Stimulated activated CD8-positive, alpha-beta memory T cell treated with anti-CD3 and anti-CD28 coated beads, Interleukin-15, amount 100 ng/mL, for 24 hours (primary cell): ENCODE measurements around the gene KRTAP4-16.
"Not testable (repeated sequence)": the region's sequence is repeated elsewhere in the genome, so short reads cannot be mapped to it uniquely, and the experiment has no call there.

Experiments used
- DNase-seq: peaks from one replicate; pipeline ENCODE4 v3.0.0-alpha.2; 2020; ENCODE audit warnings: low read depth

KRTAP4-16 gene

DNA sequence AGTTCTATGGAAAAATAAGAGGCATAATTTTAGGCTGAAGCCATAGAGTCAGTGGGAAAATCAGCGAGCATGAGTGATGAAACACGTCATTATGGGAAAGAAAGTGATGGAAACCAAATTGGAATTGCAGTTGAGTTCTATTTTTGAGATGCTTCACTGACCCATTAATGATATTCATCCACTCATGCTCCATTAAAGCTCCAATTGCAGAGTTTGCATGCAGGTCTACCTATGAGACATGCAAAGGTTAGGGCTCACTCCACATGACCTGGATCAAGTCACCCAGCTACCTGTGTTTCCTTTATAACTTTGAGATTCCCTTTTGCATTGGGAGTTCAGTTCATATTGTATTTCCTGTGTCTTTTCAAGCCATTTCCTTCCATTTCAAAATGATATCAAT is 28.3 kb downstream of the KRTAP4-16 start:
- DNase-seq: no peak

DNA sequence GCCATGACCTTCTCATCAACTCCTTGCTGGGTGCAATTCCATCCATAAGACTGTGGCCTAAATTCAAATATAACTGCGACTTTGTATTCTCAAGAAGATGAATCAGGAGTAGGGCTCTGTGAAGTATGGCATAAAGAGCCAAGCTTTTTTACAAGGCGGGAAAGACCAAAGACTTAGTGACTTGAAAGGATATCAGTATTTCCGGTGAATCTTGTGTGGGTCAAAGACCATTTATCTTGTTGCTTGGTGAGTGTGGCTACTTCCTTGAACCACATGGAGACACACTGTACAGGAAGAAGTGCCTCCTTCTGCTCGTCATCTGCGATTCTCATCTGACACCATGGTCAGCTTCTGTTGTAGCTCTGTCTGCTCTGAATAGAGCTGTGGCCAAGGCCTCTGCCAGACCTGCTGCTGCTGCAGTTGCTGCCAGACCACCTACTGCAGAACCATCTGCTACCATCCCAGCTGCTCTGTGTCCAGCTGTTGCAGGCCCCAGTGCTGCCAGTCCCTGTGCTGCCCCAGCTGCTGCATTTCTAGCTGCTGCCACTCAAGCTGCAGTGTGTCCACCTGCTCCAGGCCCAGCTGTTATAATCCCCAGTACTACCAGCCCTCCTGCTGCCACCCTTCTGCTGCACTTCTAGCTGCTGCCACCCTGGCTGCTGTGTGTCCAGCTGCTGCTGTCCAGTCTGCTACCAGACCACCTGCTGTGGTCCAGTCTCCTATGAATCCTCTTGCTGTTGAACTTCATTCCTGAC is 30.2 kb downstream of the KRTAP4-16 start:
- no peak for DNase-seq

DNA sequence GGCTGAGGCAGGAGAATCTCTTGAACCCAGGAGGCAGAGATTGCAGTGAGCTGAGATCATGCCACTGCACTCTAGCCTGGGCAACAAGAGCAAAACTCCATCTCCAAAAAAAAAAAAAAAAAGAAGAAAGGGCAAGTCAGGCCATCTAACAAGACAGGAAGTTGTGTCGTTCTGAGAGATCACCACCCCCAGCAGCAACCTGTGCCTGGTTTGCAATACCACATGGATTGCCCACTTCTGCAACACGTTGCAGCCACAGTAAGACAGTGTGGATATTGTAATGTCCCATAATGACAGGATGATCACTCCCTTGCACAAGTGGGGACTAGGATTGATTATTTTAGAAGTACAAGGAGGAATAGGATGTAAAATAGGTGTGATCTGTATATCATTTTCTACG is 33.0 kb downstream of the KRTAP4-16 start:
- no peak for DNase-seq

DNA sequence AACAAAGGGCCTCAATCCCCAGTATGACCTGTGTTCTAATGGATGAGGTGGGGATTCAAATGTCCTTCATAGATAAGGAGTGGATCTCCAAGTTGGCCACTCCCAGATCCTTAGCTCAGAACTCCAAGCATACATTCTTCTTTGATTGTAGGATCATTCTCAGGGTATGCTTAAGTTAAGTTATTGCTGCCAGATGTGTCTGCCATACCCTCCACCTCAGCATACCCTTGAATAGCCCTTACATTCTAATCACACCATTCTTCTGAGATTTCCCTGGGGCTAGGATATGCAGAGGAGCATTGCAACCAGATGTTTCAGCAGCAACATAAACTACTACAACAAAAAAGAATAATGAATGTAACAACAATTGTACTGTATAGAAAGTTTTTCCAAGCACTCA is 34.7 kb downstream of the KRTAP4-16 start:
- no peak for DNase-seq

DNA sequence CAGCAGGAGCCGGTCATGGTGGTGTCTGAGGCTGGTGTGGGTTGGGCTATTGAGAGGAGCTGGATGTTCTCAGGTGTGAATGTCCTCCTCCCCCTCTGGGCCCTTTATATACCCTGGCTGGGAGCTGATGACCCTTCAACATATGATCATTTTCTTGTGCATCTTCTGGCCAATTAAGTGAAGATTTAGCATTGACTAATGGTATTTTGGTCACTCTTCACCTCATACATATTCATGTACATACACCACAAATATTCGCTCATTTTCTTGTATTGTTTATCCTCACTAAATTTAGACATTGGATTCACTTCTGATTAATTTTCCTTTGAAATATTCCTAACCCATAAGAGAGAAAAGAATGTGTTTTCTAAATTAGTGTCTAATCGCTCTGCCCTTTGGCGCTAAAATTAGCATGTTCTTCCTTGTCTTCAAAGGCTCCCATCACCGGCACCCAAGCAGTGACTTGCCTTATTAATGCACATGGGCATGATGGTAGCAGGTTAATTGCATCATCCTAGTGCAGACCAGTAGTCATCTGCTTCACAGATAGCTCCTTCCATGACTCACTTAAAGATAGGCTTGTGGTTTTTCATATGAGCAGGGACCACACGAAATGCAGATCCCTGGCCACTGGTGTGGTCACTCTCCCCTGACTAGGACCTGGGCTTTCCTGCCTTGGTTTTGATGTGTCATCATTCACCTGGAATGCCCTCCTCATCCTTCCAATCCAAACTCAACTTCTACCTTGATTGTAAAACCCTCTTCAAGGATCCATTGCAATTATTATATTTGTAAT is 36.0 kb downstream of the KRTAP4-16 start, which contains the start of gene KRTAP2-4:
Gene KRTAP2-4 (minus strand): TSS at position 51 of the 796 bp plus-strand sequence. CDS start 34 bp downstream, at position 17.
- DNase-seq: no peak

DNA sequence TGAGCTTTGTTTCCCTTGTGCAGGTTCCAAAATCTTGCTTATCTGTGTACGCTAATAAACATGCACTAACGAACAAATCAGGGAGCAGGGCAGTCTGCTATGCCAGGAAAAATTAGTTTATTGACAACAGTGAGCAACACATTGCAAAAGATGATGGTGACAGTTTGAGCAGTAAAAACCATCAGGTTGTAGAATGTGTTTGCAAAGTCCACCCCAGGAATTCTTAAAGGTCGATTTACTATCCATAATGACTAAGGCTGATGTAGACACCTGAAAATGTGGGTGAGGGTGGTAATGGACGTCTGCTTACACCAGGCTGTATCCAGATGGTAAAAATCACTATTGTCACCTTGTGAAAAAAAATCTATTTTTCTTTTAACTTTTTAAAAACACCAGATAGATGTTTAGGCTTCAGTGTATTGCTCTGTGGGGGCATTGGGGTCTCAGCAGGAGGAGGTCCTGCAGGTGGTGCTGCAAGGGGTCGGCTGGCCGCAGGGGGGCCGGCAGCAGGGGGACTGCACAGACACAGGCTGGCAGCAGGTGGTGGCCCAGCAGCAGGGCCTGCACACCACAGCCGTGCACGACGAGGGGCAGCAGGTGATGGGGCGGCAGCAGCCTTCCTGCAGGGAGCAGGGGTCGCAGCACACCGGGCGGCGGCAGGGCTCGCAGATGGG is 36.9 kb downstream of the KRTAP4-16 start:
- DNase-seq: not testable (repeated sequence)

DNA sequence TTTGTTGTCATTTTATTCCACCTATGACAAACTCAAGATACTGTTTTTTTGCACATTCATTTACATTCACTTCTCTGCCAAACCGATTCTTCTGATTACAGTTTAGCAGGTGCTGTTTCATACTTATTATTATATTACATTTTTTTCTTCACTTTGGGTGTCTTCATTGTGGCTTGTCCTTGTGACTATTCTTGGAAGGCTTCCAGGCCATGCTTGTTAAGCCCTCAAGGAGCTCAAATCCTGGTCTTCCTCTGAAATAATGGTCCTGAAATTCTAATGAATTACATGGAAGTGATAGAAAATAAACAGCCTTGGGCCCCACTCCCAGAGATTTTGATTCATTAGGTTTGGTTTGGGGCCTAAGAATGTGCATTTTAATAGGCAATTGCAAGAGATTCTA is 37.7 kb downstream of the KRTAP4-16 start:
- no peak for DNase-seq

DNA sequence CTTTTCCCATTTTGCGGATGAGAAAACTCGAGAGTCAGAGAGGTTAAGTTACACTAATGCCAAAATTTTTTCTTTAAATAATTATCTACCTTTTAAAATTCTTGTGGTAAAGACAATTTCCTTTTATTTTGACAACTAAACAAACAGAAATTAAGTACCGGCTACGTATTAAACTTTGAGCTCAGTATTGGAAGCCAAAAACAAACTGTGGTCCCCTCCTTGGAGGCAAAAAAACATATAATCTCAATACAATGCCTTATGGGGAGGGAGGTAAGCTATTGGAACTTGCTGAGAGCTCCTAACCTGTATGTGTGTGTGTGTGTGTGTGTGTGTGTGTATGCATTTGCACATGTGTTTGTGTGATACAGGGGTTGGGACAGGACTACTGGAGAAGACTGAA is 38.6 kb downstream of the KRTAP4-16 start:
- no peak for DNase-seq

DNA sequence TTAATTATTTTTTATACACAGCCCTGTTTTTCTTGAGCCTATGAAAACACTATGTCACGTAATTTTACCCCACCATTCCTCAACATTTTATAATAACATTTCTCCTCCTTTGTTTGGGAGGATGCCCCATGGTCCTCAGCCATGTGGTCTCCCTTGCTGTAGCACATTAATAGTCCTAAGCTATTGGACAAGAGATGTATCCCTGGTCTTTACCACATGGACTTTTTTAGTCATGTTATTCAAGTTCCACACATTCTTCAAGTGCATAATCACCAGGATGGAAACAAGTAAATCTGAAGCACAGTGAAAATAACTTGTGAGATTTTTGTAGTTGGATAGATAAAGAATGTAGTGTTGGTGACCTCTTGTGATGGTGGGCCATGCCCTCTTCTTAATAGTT is 40.0 kb downstream of the KRTAP4-16 start:
- no peak for DNase-seq

DNA sequence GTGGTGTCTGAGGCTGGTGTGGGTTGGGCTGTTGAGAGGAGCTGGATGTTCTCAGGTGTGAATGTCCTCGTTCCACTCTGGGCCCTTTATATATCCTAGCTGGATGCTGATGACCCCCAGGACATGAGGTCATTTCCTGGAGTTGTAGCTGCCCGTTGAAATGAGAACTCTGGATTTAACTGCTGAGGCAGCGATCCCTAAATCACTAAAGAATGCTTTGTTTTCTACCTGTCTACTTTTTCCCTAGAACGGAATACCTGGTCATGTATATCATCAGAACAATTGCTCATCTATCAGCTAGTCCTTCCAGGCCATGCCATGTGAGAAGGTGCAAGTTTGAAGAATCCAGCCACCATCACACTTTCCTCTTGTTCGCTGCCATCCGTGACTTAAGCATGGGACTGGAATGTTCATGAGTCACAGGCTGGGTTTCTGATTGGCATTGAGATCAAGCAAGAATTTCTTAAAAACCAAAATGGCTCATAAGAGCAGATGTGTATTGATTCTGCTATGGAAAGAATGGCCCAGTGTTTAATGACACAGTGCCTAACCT is 41.9 kb downstream of the KRTAP4-16 start, which contains the start of gene KRTAP2-3:
Gene KRTAP2-3 (minus strand): TSS at position 63 of the 553 bp plus-strand sequence. CDS start 64 bp downstream, outside the sequence.
- no peak for DNase-seq

DNA sequence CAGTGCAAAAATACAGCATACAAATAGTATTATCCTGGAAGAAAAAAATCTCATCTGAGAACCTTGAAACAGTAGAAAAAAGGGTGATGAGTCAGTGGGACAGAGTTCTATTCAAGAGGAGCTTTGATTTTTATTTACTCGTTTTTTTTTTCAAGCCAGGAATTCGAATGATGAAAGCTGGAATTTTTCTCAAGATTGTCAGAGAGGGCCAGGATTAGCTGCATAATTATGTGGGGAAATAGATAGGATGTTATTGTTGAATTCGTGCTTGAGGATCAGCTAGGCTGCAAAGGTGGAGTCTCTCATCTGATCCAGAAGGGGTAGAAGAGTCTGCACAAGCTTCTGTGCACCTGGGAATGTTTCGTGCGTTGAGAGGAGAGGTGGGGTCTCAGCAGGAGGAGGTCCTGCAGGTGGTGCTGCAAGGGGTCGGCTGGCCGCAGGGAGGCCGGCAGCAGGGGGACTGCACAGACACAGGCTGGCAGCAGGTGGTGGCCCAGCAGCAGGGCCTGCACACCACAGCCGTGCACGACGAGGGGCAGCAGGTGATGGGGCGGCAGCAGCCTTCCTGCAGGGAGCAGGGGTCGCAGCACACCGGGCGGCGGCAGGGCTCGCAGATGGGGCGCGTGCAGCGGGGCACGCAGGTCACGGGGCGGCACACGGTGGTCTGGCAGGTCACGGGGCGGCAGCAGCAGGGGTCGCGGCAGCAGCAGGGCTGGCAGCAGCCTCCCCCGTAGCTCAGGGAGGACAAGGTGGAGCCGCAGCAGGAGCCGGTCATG is 42.5 kb downstream of the KRTAP4-16 start:
- not testable (repeated sequence) for DNase-seq

DNA sequence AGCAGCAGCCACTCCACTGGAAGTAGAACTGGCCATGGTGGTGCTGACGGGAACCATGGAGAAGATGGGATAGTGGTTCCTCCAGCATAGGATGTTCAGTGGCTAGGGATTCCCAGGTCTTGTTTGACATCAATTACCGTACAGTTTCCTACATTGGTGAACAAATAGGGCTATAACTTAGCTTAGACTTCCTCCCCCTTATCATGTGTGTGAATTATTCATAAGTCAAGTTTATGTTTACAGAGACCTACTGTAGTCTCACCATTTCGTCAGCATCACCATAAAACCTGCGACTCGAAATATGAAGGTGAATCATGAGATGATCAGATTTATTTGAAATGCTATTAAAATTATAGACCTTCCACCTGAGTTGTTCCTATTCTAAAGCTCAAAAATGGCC is 43.3 kb downstream of the KRTAP4-16 start:
- DNase-seq: no peak

DNA sequence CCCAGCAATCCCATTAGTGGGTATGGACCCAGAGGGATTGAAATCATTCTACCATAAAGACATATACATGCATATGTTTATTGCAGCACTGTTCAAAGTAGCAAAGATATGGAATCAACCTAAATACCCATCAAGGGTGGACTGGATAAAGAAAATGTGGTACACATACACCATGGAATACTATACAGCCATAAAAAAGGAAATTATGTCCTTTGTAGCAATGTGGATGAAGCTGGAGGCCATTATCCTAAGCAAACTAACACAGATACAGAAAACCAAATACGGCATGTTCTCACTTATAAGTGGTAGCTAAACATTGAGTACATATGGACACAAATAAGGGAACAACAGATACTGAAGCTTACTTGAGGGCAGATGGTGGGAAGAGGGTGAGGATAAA is 44.5 kb downstream of the KRTAP4-16 start:
- DNase-seq: no peak

DNA sequence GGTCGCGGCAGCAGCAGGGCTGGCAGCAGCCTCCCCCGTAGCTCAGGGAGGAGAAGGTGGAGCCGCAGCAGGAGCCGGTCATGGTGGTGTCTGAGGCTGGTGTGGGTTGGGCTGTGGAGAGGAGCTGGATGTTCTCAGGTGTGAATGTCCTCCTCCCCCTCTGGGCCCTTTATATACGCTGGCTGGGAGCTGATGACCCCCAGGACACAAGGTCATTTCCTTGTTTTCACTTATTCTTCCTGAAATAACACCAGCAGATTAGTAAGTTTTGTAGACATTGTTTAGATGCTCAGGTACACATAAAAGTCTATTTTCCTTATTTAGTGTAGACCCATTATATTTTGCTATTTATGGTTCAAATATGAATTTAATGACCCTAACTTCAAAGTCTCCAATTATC is 46.9 kb downstream of the KRTAP4-16 start, which contains the start of gene KRTAP2-2:
Gene KRTAP2-2 (minus strand): TSS at position 101 of the 400 bp plus-strand sequence. CDS start 19 bp downstream, at position 82.
- not testable (repeated sequence) for DNase-seq

DNA sequence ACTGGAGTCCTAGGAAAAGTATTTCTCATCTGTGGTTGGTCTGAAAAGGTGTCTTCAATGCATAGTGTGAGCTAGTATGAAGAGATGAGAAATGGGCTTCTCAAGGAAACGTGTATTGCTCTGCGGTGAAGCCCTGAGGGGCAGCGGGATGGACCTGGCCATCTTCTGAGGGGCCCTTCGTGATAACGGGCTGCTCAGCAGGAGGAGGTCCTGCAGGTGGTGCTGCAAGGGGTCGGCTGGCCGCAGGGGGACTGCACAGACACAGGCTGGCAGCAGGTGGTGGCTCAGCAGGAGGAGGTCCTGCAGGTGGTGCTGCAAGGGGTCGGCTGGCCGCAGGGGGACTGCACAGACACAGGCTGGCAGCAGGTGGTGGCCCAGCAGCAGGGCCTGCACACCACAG is 47.5 kb downstream of the KRTAP4-16 start:
- DNase-seq: not testable (repeated sequence)

DNA sequence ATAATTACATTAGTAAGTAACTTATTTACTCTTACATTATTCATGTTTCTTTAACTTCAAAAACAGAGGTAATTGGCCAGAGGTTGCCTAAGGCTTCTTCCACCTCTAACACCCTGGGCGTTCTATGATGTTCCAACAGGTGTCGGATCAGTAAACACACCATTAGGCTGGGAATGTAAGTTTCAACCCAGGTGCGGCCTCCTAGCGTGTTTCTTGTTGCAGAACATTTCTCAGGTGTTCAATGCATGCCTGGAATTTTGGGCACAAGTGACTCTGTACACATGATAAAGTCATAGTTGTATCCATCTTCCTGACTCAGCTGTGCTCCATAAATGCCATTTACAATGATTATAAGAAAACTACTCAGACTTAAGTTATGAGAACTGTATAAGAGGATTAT is 48.0 kb downstream of the KRTAP4-16 start:
- DNase-seq: no peak

DNA sequence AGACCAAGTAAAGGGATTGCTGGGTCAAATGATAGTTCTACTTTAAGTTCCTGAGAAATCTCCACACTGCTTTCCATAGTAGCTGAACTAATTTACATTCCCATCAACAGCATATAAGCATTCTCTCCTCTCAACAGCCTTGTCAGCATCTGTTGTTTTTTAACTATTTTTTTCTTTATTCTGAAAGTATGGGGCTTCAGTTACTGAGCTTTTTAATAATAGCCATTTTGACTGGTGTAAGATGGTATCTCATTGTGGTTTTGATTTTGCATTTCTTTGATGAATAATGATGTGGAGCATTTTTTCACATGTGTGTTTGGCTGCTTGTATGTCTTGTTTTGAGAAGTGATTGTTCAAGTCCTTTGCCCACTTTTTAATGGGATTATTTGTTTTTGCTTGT is 49.4 kb downstream of the KRTAP4-16 start:
- DNase-seq: no peak
